HCT116 (cell line): ENCODE data around the gene ZCCHC13. TPM values are rescaled to one million over a fixed set of nuclear protein-coding genes. Genes with fewer than 3 reads are reported as not detected.

Experiments used
- ATAC-seq: fragments of 200-7000 bp; cut with Tn5 transposase; 2 replicates; pipeline ENCODE4 v1.9.1; 2020; ENCODE audit warnings: mild to moderate bottlenecking, moderate library complexity
- BruUV-seq: library from RNA; stranded (reverse); fragments of 400-500 nt; replicated peaks from 2 replicates; lab custom pipeline; 2021; lab: Mats Ljungman, UMichigan
- CTCF ChIA-PET: fragments of 300-600 bp; sonication (Branson Sonifier 250); formaldehyde crosslinking; loops from one replicate; lab custom pipeline; 2021; ENCODE audit warnings: antibody characterized with exemption; lab: Charles Lee
- POLR2A ChIA-PET: fragments of 300-600, 350-600 bp; sonication (Branson Sonifier 250); formaldehyde crosslinking; loops from one replicate; lab custom pipeline; 2021; ENCODE audit warnings: antibody characterized with exemption; lab: Charles Lee
- RAD21 ChIA-PET, 2 experiments: fragments of 300-600 bp; sonication (Branson Sonifier 250); formaldehyde crosslinking; loops; one replicate each; lab custom pipeline; 2023; ENCODE audit warnings: low total read pairs in 2 of 2; ENCODE audit not compliant: uncharacterized antibody in 2 of 2, unreplicated experiment in 2 of 2, low non-redundant PET in 1 of 2; lab: Charles Lee
- DNase-seq: peaks from one replicate; pipeline ENCODE4 v3.0.0-alpha.2; 2010; ENCODE audit warnings: low read depth, low spot score
- H2AFZ ChIP-seq: fragments of 200-600 bp; shearing (Covaris generic), sonication (generic); 2 replicates; pipeline ENCODE4 v1.6.1; 2017; ENCODE audit warnings: low read depth, mixed run types, mixed read lengths, antibody characterized with exemption, low read length; ENCODE audit not compliant: poor library complexity, severe bottlenecking
- H3K27ac ChIP-seq: 2 replicates; pipeline ENCODE4 v1.5.1; 2012; ENCODE audit warnings: low read depth, low read length
- H3K27me3 ChIP-seq: fragments of 200-600 bp; sonication (generic); 2 replicates; pipeline ENCODE4 v1.6.1; 2016; ENCODE audit warnings: mixed run types, low read length, mixed read lengths; ENCODE audit not compliant: insufficient read depth
- H3K36me3 ChIP-seq, 2 experiments: fragments of 200-500 bp in 1 of 2; fragments of 200-600 bp in 1 of 2; sonication (Bioruptor generic) in 1 of 2; sonication (generic) in 1 of 2; 2 replicates each; pipeline versions ENCODE4 v1.5.1 to v1.6.1; 2014 to 2016; ENCODE audit warnings: low read length in 2 of 2, inconsistent platforms in 1 of 2, mixed read lengths in 1 of 2, mixed run types in 1 of 2; ENCODE audit not compliant: insufficient read depth in 2 of 2, control insufficient read depth in 1 of 2
- H3K4me1 ChIP-seq, 2 experiments: fragments of 200-600 bp in 1 of 2; sonication (generic) in 1 of 2; 2 replicates each; pipeline versions ENCODE4 v1.5.1 to v1.6.1; 2012 to 2017; ENCODE audit warnings: low read length in 2 of 2, inconsistent platforms in 1 of 2, mild to moderate bottlenecking in 1 of 2, mixed read lengths in 1 of 2, mixed run types in 1 of 2, moderate library complexity in 1 of 2; ENCODE audit not compliant: insufficient read depth in 2 of 2, control insufficient read depth in 1 of 2
- H3K4me2 ChIP-seq: fragments of 200-600 bp; sonication (generic); 2 replicates; pipeline ENCODE4 v1.6.1; 2017; ENCODE audit warnings: mixed run types, low read length, mixed read lengths
- H3K4me3 ChIP-seq, 2 experiments: fragments of 200-600 bp in 1 of 2; sonication (generic) in 1 of 2; replicated peaks in 1 of 2; 2 replicates each; pipeline ENCODE4 v1.5.1; 2011 to 2016; ENCODE audit warnings: low read length in 2 of 2, control low read depth in 1 of 2, low read depth in 1 of 2, mild to moderate bottlenecking in 1 of 2, mixed read lengths in 1 of 2, mixed run types in 1 of 2
- H3K79me2 ChIP-seq: fragments of 200-600 bp; sonication (generic); 2 replicates; pipeline ENCODE4 v1.6.1; 2017; ENCODE audit warnings: mild to moderate bottlenecking, mixed run types, low read length, moderate library complexity, mixed read lengths; ENCODE audit not compliant: insufficient read depth
- H3K9ac ChIP-seq: fragments of 200-600 bp; sonication (generic); 2 replicates; pipeline ENCODE4 v1.6.1; 2016; ENCODE audit warnings: low read length, mixed read lengths
- H3K9me2 ChIP-seq: fragments of 200-600 bp; sonication (generic), shearing (Covaris generic); 2 replicates; pipeline ENCODE4 v1.6.1; 2017; ENCODE audit warnings: mixed run types, mild to moderate bottlenecking, moderate library complexity; ENCODE audit not compliant: insufficient read depth
- H3K9me3 ChIP-seq, 2 experiments: fragments of 200-500 bp in 1 of 2; fragments of 200-600 bp in 1 of 2; sonication (Bioruptor generic) in 1 of 2; sonication (generic) in 1 of 2; 2 replicates each; pipeline ENCODE4 v1.6.1; 2014 to 2017; ENCODE audit warnings: low read length in 2 of 2, mixed read lengths in 2 of 2, inconsistent platforms in 1 of 2, low read depth in 1 of 2, mild to moderate bottlenecking in 1 of 2, mixed run types in 1 of 2, moderate library complexity in 1 of 2; ENCODE audit not compliant: control insufficient read depth in 1 of 2, insufficient read depth in 1 of 2
- H4K20me1 ChIP-seq: fragments of 200-600 bp; sonication (generic), shearing (Covaris generic); 2 replicates; pipeline ENCODE4 v1.6.1; 2017; ENCODE audit warnings: mixed run types, mild to moderate bottlenecking, moderate library complexity; ENCODE audit not compliant: insufficient read depth
- ATF3 ChIP-seq: IDR thresholded peaks from 2 replicates; pipeline ENCODE4 v1.6.1; 2012
- CBX3 ChIP-seq: IDR thresholded peaks from 2 replicates; pipeline ENCODE4 v1.6.1; 2012; ENCODE audit warnings: low read depth
- CTCF ChIP-seq, 3 experiments: fragments of 200-600 bp in 1 of 3; sonication (generic) in 1 of 3; IDR thresholded peaks in 2 of 3; conservative IDR thresholded peaks in 1 of 3; 2 replicates each; pipeline ENCODE4 v1.5.1; 2012 to 2017; ENCODE audit warnings: low read depth in 2 of 3, low read length in 2 of 3, antibody characterized with exemption in 1 of 3, borderline replicate concordance in 1 of 3, control low read depth in 1 of 3, mild to moderate bottlenecking in 1 of 3, mixed read lengths in 1 of 3, mixed run types in 1 of 3, moderate library complexity in 1 of 3; ENCODE audit not compliant: insufficient read depth in 1 of 3
- EGR1 ChIP-seq: IDR thresholded peaks from 2 replicates; pipeline ENCODE4 v1.6.1; 2012; ENCODE audit warnings: low read depth
- ELF1 ChIP-seq: IDR thresholded peaks from 2 replicates; pipeline ENCODE4 v1.6.1; 2012; ENCODE audit warnings: low read depth, borderline replicate concordance
- EZH2 ChIP-seq: fragments of 200-600 bp; sonication (generic); IDR thresholded peaks from 2 replicates; pipeline ENCODE4 v1.6.1; 2017; ENCODE audit warnings: antibody characterized with exemption, mixed run types
- MAX ChIP-seq: IDR thresholded peaks from 2 replicates; pipeline ENCODE4 v1.6.1; 2012
- POLR2A ChIP-seq: IDR thresholded peaks from 2 replicates; pipeline ENCODE4 v1.7.0; 2011; ENCODE audit warnings: borderline replicate concordance; ENCODE audit not compliant: insufficient read depth, insufficient read length; ENCODE audit errors: extremely low read depth
- RAD21 ChIP-seq: IDR thresholded peaks from 2 replicates; pipeline ENCODE4 v1.6.1; 2012; ENCODE audit warnings: low read depth, mild to moderate bottlenecking
- REST ChIP-seq: IDR thresholded peaks from 2 replicates; pipeline ENCODE4 v1.6.1; 2012; ENCODE audit warnings: low read depth
- SP1 ChIP-seq: IDR thresholded peaks from 2 replicates; pipeline ENCODE4 v1.6.1; 2012; ENCODE audit warnings: low read depth
- SRF ChIP-seq: IDR thresholded peaks from 2 replicates; pipeline ENCODE4 v1.6.1; 2012; ENCODE audit warnings: low read depth
- YY1 ChIP-seq: IDR thresholded peaks from 2 replicates; pipeline ENCODE4 v1.6.1; 2011; ENCODE audit warnings: low read length, low read depth, moderate library complexity, mild to moderate bottlenecking; ENCODE audit not compliant: insufficient replicate concordance; ENCODE audit errors: extremely low read depth
- ZBTB33 ChIP-seq: IDR thresholded peaks from 2 replicates; pipeline ENCODE4 v1.6.1; 2011; ENCODE audit warnings: mild to moderate bottlenecking, low read length, moderate library complexity; ENCODE audit not compliant: insufficient replicate concordance; ENCODE audit errors: extremely low read depth
- intact Hi-C: fragments of 100-400 bp; cut with micrococcal nuclease; formaldehyde crosslinking; loops from 2 replicates; pipeline ENCODE4 v1.10.0; 2022
- total RNA-seq: library from RNA; stranded (reverse); gene quantifications from one replicate; pipeline ENCODE4 v1.2.1, GENCODE V29; 2021; ENCODE audit not compliant: unreplicated experiment

ZCCHC13 gene
- total RNA-seq, 1 experiment from 2014 or later = not detected

GRCh38 chrX:74277320-74277719 is 26.7 kb upstream of the ZCCHC13 start:
- Histone ChIP-seq H3K4me2 (no peak overlapping the region), H3K36me3 (peaks cover 17 to 27% of the 10 kb centered on the region in 2 experiments; a peak in 3 of 4 replicates), H3K9me3 (no peaks in the 10 kb centered on the region), H3K9me2 (no peaks in the 10 kb centered on the region), H3K4me1 (no peaks in the 10 kb centered on the region), H3K9ac (no peak overlapping the region), H3K27ac (no peak overlapping the region), H3K27me3 (no peaks in the 10 kb centered on the region), H3K4me3 (no peak overlapping the region), H3K79me2 (no peaks in the 10 kb centered on the region; the same call in 1 of the 2 replicates), H2AFZ (no peak overlapping the region), H4K20me1 (no peaks in the 10 kb centered on the region)
- DNase-seq (no peak), ATAC-seq (no peak)
- ChIA-PET RAD21 (no interaction called here), CTCF (no interaction called here), POLR2A (no interaction called here)
- no TSS peak for BruUV-seq
- no peak for TF ChIP-seq POLR2A
- TF ChIP-seq ATF3 = no peak
- TF ChIP-seq YY1 = no peak
- no peak for TF ChIP-seq SP1
- no peak for TF ChIP-seq CBX3
- no peak for TF ChIP-seq CTCF (IDR thresholded peaks at IDR 0.05 in 2 of 3, conservative IDR thresholded peaks at IDR 0.05 in 1 of 3; ENCODE audit: borderline replicate concordance in 1 of 3, insufficient read depth in 1 of 3, low read depth in 2 of 3, low read length in 2 of 3)
- no peak for TF ChIP-seq RAD21
- no peak for TF ChIP-seq ZBTB33
- TF ChIP-seq EGR1 = no peak
- TF ChIP-seq EZH2 = no peak
- TF ChIP-seq REST = no peak
- TF ChIP-seq MAX = no peak
- no peak for TF ChIP-seq SRF
- TF ChIP-seq ELF1 = no peak
- intact Hi-C loops = no loop called here
